PC-9 (cell line): ENCODE data around the gene IRF9. TPM values are rescaled to one million over a fixed set of nuclear protein-coding genes. Genes with fewer than 3 reads are reported as not detected.

ENCODE experiments used
- BruUV-seq: library from RNA; stranded (reverse); fragments of 400-500 nt; replicated peaks from 2 replicates; lab custom pipeline; 2021; lab: Mats Ljungman, UMichigan
- CTCF ChIA-PET: fragments of 300-600 bp; sonication (Branson Sonifier 250); formaldehyde crosslinking; loops from one replicate; lab custom pipeline; 2022; ENCODE audit warnings: antibody characterized with exemption; lab: Charles Lee
- POLR2A ChIA-PET: fragments of 300-600 bp; sonication (Branson Sonifier 250); formaldehyde crosslinking; loops from one replicate; lab custom pipeline; 2022; ENCODE audit warnings: antibody characterized with exemption; ENCODE audit not compliant: unreplicated experiment; lab: Charles Lee
- DNase-seq, 2 experiments: peaks; one replicate each; pipeline versions ENCODE4 v3.0.0 to v3.0.0-alpha.2; 2015 to 2022; ENCODE audit warnings: mixed read lengths in 1 of 2
- H2AFZ ChIP-seq: fragments of 200-600 bp; sonication (generic); 2 replicates; pipeline ENCODE4 v1.8.1; 2017; ENCODE audit warnings: antibody characterized with exemption
- H3F3A ChIP-seq: fragments of 200-600 bp; sonication (generic); 2 replicates; pipeline ENCODE4 v1.8.1; 2017; ENCODE audit warnings: antibody characterized with exemption, mild to moderate bottlenecking, low read depth; ENCODE audit not compliant: insufficient read depth
- H3K27ac ChIP-seq: fragments of 200-600 bp; sonication (generic); 2 replicates; pipeline ENCODE4 v1.6.1; 2016; ENCODE audit warnings: mixed run types
- H3K27me3 ChIP-seq: fragments of 200-600 bp; sonication (generic); 2 replicates; pipeline ENCODE4 v1.6.1; 2016; ENCODE audit warnings: low read depth, mixed run types; ENCODE audit not compliant: insufficient read depth
- H3K36me3 ChIP-seq: fragments of 200-600 bp; sonication (generic); 2 replicates; pipeline ENCODE4 v1.6.1; 2016; ENCODE audit warnings: low read depth, mixed run types
- H3K4me1 ChIP-seq: fragments of 200-600 bp; sonication (generic); replicated peaks from 2 replicates; pipeline ENCODE4 v1.6.1; 2016; ENCODE audit warnings: mixed run types; ENCODE audit not compliant: insufficient read depth
- H3K4me2 ChIP-seq: fragments of 200-600 bp; sonication (generic); 2 replicates; pipeline ENCODE4 v1.6.1; 2017; ENCODE audit warnings: mixed run types
- H3K4me3 ChIP-seq: fragments of 200-600 bp; sonication (generic); 2 replicates; pipeline ENCODE4 v1.6.1; 2016; ENCODE audit warnings: mixed run types
- H3K79me2 ChIP-seq: fragments of 200-600 bp; sonication (generic); 2 replicates; pipeline ENCODE4 v1.6.1; 2017; ENCODE audit warnings: low read depth, mixed run types
- H3K9me2 ChIP-seq: fragments of 200-600 bp; sonication (generic); 2 replicates; pipeline ENCODE4 v1.8.1; 2017; ENCODE audit warnings: mild to moderate bottlenecking; ENCODE audit not compliant: insufficient read depth
- H3K9me3 ChIP-seq: fragments of 200-600 bp; sonication (generic); 2 replicates; pipeline ENCODE4 v1.8.1; 2016; ENCODE audit warnings: low read depth; ENCODE audit not compliant: insufficient read depth
- H4K20me1 ChIP-seq: fragments of 200-600 bp; sonication (generic); 2 replicates; pipeline ENCODE4 v1.8.1; 2017; ENCODE audit not compliant: insufficient read depth
- EZH2 ChIP-seq: fragments of 200-600 bp; sonication (generic); IDR thresholded peaks from 2 replicates; pipeline ENCODE4 v1.8.0; 2017; ENCODE audit warnings: antibody characterized with exemption, low read depth
- intact Hi-C: fragments of 100-400 bp; cut with micrococcal nuclease; formaldehyde crosslinking; loops from one replicate; pipeline ENCODE4 v1.10.0; 2022; ENCODE audit not compliant: unreplicated experiment
- total RNA-seq: library from RNA; stranded (reverse); gene quantifications from 2 replicates; pipeline ENCODE4 v1.2.3, GENCODE V29; 2021
- TF ChIP-seq, protein P1 (sequence below): fragments of 200-600 bp; sonication (generic); conservative IDR thresholded peaks from 2 replicates; pipeline ENCODE4 v1.6.1; 2017; ENCODE audit warnings: mixed run types, antibody characterized with exemption, mild to moderate bottlenecking, moderate library complexity

Gene IRF9
- total RNA-seq, 1 experiment from 2014 or later = 21.4 TPM

DNA sequence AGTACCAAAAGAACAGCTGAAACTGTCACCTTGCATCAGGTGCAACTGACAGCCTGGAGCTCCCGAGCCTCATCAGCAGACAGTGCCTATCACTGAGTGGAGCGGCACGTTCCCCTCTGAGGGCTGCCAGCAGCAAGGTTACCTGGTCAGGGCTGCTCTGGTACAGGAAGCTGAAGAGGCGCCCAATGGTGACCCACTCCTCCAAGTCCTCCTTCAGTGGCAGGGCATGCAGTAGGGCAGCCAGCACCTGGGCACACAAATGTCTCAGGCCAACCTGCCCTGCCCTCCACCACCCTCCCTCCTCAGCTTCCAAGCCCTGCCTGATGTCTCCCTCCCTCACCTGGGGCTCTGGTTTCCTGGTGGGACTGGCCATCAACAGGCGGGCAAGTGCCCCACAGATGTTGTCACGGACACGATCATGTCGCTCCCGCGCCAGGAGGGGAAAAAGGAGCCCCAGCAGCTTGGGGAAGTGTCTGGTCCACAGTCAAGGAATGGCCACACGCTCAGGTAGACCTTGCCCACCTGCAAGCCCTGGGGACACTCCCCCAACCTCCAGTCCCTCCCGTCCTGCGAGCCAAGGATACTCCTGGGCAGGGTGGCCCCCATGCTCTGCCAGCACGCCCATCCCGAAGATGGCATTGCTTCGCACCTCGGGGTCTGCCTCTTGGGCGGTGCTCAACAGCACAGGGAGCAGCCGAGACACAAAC lies 20.5 kb downstream of the IRF9 start:
- Histone ChIP-seq H3K36me3 (no peaks in the 10 kb centered on the region), H3F3A (no peaks in the 10 kb centered on the region; the same call in 1 of the 2 replicates), H3K79me2 (no peaks in the 10 kb centered on the region), H3K27me3 (no peaks in the 10 kb centered on the region), H3K9me2 (no peaks in the 10 kb centered on the region), H3K9me3 (no peaks in the 10 kb centered on the region), H2AFZ (no peak overlapping the region), H3K27ac (no peak overlapping the region), H3K4me3 (no peak overlapping the region), H3K4me2 (no peak overlapping the region), H3K4me1 (no peaks in the 10 kb centered on the region), H4K20me1 (no peaks in the 10 kb centered on the region; the same call in 1 of the 2 replicates)
- TF ChIP-seq, protein P1, sequence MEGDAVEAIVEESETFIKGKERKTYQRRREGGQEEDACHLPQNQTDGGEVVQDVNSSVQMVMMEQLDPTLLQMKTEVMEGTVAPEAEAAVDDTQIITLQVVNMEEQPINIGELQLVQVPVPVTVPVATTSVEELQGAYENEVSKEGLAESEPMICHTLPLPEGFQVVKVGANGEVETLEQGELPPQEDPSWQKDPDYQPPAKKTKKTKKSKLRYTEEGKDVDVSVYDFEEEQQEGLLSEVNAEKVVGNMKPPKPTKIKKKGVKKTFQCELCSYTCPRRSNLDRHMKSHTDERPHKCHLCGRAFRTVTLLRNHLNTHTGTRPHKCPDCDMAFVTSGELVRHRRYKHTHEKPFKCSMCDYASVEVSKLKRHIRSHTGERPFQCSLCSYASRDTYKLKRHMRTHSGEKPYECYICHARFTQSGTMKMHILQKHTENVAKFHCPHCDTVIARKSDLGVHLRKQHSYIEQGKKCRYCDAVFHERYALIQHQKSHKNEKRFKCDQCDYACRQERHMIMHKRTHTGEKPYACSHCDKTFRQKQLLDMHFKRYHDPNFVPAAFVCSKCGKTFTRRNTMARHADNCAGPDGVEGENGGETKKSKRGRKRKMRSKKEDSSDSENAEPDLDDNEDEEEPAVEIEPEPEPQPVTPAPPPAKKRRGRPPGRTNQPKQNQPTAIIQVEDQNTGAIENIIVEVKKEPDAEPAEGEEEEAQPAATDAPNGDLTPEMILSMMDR = no peak
- no peak for TF ChIP-seq EZH2
- no TSS peak for BruUV-seq
- intact Hi-C loops = no loop called here
- ChIA-PET POLR2A (interaction anchor here (0.7 kb wide), 1 partner anchor 21 kb away, joined by 3 read pairs; no protein-coding TSS in a partner anchor), CTCF (no interaction called here)
- no peak for DNase-seq

DNA sequence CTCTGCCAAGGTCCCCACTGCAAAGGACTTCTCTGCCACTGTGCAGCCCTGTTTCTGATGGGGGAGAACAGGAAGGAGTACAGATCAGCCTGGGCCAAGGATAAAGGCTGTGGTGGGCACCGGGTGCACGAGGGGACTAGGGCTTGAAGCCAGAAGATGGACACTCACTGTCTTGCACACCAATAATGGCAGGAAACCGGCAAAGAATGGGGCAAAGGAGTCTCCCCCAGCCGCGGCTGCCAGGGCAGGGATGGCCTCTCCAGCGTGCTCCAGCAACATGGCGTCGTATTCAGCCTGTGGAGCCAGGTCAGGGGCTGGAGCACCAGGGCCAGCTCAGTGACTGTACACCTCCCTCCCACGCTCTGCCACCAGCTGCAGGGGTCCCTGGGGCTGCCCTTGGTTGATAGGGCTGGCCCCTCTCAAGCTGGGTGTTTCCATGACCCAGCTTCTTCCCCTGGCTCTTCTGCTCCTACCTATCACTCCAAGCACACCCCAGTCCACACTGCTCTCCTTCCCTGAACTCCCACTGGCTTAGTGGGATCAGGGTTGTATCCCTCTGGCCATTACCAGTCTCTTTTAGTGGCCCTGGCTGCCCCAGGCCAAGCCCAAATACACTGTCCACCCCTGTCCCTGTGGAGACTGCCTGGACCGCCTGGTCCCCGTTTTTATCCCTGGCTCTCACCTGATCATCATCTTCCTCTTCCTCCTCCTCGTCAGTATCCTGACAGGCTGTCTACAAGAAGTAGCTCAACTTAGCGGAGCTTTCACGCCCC lies 21.2 kb downstream of the IRF9 start:
- POLR2A ChIA-PET = no interaction called here

GRCh38 chr14:24183014-24183481 lies 22.0 kb downstream of the IRF9 start:
- no peaks in the 10 kb centered on the region for H3K36me3 ChIP-seq
- BruUV-seq = no TSS peak
- ChIA-PET CTCF (no interaction called here), POLR2A (interaction anchor here (0.8 kb wide), 1 partner anchor 33 kb away, joined by 4 read pairs; no protein-coding TSS in a partner anchor)
- DNase-seq = no peak
- H3K4me1 ChIP-seq = peaks cover 6% of the 10 kb centered on the region
- H3K9me2 ChIP-seq = no peaks in the 10 kb centered on the region
- no peaks in the 10 kb centered on the region for H3K9me3 ChIP-seq
- H3K4me2 ChIP-seq = no peak overlapping the region
- no peak overlapping the region for H3K27ac ChIP-seq
- no peaks in the 10 kb centered on the region; the same call in 1 of the 2 replicates for H4K20me1 ChIP-seq
- H3K4me3 ChIP-seq = no peak overlapping the region
- peaks cover 13% of the 10 kb centered on the region for H3K79me2 ChIP-seq
- intact Hi-C loops = no loop called here
- no peak for TF ChIP-seq EZH2
- TF ChIP-seq, protein P1 = no peak
- H3K27me3 ChIP-seq = no peaks in the 10 kb centered on the region
- no peak overlapping the region for H2AFZ ChIP-seq
- no peaks in the 10 kb centered on the region for H3F3A ChIP-seq

More for the DNA sequence above, 21.2 kb downstream of the IRF9 start:
- Histone ChIP-seq H3K4me3 (no peak overlapping the region), H3F3A (no peaks in the 10 kb centered on the region), H3K9me3 (no peaks in the 10 kb centered on the region), H3K79me2 (peaks cover 6% of the 10 kb centered on the region; the same call in 1 of the 2 replicates), H3K4me2 (no peak overlapping the region), H4K20me1 (no peaks in the 10 kb centered on the region; the same call in 1 of the 2 replicates), H3K27ac (no peak overlapping the region), H2AFZ (no peak overlapping the region), H3K4me1 (no peaks in the 10 kb centered on the region), H3K27me3 (no peaks in the 10 kb centered on the region), H3K36me3 (no peaks in the 10 kb centered on the region), H3K9me2 (no peaks in the 10 kb centered on the region)
- DNase-seq = no peak
- intact Hi-C loops = no loop called here
- TF ChIP-seq EZH2 = no peak
- TF ChIP-seq, protein P1 = no peak
- CTCF ChIA-PET = no interaction called here
- BruUV-seq = no TSS peak
